ENCODE results near the gene CREG1.
A peak's percentile ranks its signal among the peaks of the same experiment; 100 is the strongest.

CREG1 gene

DNA sequence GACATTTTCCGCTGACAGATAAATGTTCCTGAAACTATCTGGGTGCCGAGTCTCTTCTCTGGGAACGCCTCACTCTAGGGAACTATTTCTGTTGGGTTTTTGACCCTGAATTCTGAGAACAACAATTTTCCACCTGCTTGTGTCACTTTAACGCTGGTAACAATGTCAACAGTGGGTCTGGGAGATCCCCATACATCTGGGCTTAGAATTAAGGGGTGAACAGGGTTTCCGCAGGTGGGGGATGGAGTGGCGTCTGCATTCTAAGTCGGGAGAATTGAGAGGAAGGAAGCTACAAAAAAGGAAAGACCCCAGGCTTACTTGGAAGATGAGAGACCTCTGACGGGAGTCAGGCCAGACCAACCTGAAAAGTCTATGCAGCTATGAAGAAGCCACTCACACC lies 44.0 kb downstream of the CREG1 start:
- DNase-seq (ENCODE audit: low read depth in 2 of 2, low spot score in 1 of 2): no peak

DNA sequence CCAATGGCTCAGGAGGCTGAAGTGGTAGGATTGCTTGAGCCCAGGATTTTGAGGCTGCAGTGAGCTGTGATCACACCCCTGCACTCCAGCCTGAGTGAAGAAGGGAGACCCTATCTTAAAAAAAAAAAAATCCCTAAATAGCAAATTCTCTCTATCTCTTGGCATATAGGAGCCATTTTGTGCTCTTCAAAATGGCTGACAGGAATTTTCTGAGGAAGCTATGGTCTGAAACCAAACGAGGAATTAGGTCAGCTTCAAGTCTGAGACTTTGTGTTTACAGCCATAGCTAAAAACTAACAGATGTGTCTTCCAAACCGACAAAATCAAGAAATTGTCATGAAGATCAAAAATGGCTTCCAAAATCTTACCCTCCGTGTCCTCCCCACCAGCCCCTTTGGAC lies 45.8 kb downstream of the CREG1 start:
- DNase-seq (ENCODE audit: low read depth in 2 of 2, low spot score in 1 of 2): no peak

DNA sequence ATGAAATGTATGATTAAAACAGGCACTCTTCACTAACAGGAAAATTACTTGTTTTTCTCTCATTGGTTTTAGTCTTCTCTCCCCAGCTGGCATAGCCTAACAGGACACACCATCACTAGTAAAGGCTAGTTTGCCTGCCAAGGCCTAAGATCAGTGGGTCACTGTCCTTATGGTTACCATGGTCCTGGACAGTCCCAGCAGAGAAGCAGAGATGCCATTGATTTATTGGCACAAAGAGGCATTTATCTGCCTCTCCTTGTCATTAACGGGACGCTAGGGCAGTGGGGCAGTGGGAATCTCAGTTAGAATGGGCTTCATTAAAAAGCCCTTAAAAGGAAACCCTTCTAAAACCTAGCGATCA lies 49.1 kb downstream of the CREG1 start:
- no peak for DNase-seq (ENCODE audit: low read depth in 2 of 2, low spot score in 1 of 2)

DNA sequence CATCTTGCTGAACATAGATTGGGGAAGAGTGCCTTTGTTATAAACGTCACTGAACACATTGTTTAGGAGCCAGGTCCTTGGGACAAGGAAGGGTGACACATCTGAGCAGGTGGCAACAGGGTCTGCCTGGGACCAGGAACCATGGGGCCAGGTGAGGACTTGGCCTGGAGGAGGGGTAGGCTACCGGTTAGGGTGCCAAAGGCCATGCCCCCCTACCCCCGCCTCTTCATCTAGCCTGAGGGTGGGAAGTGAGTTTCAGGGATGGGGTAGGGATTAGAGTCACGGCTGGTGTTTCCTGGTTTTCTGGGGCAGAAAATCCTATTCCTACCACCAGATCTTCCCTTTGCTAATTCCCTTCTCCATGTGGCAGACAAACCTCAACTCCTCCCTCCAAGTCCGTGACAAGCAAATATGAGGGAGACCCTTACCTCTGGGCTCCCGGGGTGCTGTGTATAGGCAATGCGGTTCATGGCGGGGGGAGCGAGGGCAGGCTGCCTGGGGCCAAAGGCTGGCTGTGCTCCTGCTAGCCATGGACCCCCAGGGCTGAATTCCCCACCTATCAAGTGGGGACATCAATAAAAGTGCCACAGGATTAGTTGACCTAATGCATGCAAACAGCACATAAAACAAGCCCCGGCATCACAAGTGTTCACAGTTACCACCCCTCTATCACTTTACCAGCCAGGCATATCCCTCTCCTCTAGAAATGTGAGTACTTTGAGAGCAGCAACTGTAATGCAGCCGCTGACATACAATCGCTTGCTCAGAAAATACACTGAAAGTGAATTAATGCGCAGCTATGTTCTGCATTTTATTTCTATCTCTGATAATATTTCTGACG lies 49.7 kb downstream of the CREG1 start:
- DNase-seq (ENCODE audit: low read depth in 2 of 2, low spot score in 1 of 2): no peak

DNA sequence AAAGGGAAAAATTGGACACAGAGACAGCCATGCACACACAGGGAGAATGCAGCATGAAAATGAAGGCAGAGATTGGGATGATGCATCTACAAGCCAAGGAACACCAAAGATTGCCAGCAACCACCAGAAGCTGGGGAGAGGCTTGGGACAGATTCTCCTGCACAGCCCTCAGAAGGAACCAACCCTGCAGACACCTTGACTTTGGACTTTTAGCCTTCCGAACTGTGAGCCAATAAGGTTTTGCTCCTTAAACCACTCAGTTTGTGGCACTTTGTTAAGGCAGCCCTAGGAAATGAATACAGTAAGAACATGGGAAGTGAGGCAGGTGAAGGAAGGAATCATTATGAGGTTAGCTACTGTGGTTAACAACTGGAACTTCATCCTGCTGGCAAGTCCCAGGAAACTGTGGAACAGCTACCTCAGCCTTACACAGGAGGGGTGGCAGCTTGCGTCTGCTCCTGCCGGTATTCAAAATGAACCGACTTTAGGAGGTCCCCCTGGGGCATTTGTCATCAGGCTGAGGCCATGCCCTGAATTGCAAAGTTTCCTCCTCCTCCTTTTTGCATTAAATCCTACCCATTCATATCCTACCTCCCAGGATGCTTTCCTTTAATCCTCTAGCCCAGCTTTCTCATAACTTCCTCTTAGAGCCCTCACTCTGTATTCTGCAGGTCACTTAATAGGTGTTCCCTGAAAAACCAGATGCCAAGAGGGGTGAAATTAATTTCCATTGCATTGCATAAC lies 50.7 kb downstream of the CREG1 start:
- DNase-seq (ENCODE audit: low read depth in 2 of 2, low spot score in 1 of 2): no peak

DNA sequence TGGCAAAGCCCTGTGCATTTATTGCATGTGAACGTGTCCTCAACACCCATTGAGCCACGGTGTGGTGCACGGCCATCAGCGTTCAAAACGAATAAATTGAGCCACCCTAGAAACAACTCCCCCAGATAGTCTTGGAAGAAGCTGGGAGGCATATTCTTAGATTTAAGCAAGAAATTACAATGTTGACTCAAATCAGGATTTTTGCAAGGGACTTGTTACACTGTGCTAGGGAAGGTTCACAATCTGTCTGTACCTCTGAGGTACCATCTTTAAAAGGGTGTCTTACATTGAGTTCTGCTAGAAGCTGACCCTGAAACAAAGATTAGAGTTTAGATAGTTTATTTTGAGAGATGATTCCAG lies 51.4 kb downstream of the CREG1 start:
- DNase-seq (ENCODE audit: low read depth in 2 of 2, low spot score in 1 of 2): no peak

DNA sequence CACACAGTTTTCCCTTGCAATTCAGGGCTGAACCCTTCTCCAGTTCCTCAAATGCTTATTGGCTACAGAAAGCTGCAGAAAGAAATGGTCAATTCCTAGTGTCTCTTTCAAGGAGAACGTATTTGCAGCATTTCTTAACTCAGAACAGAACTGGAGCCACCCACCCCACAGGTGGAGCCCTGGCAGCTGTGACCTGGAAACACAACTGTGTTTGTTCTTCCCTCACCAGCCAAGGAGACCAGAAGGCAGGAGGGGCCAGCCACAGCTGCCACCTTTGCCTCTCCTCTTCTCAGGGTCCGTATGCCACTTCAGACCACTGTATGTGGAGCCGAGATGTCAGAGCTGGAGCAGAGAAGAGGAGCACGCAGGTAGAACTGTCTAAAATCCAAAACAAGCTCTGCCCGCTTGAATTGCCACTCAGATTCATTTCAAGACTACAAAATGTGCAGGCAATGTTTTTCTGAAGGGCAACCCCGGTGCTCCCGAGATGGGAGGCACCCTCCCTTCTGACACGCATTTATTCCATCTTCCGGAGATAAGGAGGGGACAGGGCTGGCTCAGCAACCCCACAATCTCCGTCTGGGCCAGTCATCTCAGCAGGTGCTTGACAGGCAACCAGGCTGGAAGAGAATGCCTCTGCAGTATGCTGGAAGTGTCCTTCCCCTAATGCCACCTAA lies 51.9 kb downstream of the CREG1 start:
- no peak for DNase-seq (ENCODE audit: low read depth in 2 of 2, low spot score in 1 of 2)

DNA sequence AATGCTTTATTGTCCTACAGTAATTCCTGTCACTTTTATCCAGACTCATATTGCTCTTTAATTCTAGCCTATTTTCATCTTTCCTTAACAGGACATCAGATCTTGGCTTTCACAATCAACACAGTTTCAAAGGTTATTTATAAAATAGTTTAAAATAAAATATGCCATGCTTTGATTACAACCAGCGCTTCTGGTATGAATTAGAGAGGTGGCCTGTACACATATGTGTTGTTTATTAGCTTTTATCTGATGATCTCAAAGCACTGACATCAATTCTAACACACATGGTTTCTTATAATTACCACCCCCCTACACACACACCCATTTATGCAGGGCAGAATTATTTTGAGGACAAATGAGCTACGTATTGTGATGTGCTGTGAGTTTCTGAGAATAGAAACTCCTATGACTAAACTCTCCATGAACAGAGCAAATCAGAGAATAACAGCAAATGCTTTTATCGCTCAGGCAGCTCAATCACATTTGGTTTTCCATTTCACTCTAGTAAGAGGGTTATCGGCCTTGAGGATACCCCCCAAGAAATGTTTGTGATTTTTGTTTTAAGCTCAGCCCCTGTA lies 53.2 kb downstream of the CREG1 start:
- DNase-seq (ENCODE audit: low read depth in 2 of 2, low spot score in 1 of 2): no peak

DNA sequence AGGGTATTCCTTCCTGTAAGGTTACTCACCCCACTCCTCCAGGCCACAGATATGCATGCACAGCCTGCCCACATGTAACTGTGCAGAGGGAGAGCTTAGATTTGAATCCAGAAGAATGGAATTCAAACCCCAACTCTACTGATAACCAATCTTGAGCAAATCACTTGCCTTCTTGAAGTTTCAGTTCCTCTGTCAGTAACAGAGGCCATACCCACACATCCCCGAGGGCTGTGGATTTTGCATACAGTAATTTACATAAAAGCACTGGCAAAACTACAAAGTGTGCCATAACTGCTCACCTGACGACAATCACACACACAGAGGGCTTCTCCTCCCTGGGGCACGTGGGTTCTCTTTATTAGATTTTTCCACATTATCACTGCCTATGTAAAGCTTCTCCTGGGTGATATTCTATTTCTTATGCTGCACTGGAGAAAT lies 53.9 kb downstream of the CREG1 start:
- DNase-seq (ENCODE audit: low read depth in 2 of 2, low spot score in 1 of 2): no peak

DNA sequence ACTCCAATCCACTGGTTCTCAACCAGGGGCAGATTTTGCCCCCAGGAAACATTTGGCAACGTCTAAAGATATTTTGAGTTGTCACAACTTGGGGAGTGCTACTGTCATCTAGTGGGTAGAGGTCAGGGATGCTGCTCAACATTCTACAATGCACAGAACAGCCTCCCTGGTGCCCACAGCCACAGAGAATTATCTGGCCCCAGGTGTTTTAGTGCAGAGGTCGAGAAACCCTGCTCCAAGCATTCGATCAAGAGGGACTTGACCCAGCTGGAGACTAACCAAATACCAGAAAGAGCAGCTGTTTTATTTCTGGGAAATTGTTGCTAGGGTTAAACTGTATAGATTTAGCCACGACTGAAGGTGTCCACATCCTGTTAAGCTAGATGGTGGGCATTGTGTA lies 54.5 kb downstream of the CREG1 start:
- DNase-seq (ENCODE audit: low read depth in 2 of 2, low spot score in 1 of 2): no peak

DNA sequence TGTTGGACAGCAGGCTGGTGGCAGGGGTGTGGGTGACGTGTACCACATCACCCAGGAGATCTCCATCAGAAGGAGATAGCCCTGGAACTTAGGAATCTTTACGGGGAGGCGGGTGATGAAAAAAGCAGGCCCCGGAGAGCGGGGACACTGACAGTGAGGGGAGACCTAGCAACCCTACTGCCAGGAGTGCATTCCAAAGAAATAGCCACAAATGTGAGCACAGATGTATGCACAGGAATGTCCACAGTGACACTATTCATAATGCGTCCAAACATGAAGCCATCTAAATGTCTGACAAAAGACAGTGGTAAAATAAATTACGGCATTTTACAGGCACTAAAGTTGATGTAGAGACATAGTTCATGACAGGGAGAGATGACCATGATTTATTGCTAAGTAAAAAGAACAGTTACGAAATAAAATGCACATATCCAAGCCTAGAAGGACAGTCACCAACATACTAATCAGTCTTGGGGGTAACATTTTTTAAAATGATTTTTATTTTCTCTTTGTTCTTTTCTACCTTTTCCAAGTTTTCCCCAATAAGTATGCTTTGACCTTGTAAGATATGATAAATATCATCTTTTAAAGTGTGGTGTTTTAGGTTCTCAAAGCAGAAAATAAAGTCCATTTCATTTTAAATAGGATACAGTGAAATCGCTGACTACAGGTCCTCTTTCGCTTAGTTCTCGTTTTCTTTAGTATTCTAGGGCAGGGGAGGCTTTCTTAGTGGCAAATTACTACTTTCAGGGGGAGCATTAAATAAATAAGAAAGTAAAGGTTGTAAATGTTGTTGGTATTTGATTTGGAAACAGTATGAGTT lies 56.6 kb downstream of the CREG1 start:
- DNase-seq (ENCODE audit: low read depth in 2 of 2, low spot score in 1 of 2): no peak

DNA sequence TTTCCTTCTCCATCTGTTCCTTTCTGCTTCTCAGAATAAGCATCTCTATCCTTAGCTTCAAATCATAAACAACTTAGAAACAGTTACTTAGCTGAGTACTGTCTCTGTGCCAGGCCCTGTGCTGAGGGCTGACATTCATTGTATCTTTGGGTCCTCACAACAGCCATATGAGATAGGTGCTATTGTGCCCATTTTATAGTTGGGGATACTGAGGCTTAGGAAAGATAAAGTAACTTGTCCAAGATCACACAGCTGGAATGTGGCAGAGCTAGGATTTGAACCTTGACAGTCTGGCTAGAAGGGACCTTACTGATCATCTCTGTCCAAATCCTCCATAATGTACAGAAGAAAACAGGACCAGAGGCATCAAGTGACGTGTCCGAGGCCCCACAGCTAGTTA lies 60.2 kb downstream of the CREG1 start:
- DNase-seq (ENCODE audit: low read depth in 2 of 2, low spot score in 1 of 2): no peak

DNA sequence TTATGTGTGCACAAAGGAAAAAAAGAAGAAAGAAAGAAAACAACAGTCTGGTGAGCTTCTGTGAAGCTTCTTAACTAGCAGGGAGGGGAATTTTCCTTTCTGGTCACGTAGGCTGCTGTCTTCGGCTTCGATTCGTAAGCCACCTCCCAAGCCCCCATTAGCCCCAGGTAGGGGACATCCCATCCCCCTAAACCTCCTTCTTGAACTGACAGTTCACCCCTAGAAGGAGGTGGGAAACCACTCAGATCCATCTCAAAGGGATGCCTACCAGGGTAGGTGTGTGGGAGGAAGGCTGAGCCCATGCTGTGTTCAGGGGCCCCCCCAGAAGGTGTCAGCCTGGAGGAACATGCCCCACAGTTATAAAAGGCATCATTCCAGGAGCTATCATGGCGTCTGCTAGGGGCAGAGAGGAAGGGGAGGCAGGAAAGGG lies 61.1 kb downstream of the CREG1 start:
- DNase-seq (ENCODE audit: low read depth in 2 of 2, low spot score in 1 of 2): peak in 1 of 2 donors; percentile 43

DNA sequence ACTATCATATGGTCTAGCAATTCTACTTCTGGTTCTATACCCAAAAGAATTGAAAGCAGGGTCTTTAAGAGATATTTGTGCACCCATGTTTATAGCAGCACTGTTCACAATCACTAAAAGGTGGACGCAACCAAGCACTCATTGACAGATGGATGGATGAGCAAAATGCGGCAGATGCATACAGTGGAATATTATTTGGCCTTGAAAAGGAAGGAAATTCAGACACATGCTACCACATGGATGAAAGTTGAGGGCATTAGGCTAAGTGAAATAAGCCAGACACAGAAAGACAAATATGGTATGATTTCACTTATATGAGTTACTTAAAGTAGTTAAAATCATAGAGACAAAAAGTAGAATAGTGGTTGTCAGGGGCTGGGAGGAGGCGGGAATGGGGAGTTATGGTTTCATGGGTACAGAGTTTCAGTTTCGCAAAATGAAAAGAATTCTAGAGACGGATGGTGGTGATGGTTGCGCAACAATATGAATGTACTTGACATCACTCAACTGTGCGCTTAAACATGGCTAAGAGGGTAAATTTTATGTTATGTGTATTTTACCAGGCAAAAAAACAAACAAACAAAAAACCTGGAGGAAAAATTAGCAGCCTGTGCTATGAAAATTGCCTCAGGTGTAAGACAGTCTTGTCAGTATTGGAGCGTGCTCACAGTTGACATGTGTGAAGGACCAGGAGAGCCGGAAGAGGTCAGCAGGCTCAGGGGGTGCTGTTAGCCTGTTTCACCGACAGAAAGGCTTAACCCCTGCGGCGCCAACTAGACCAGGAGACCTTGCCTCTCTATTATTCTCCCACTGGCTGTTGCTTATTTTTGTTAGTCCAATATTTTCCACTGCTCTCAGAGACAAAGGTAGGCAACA lies 61.7 kb downstream of the CREG1 start:
- DNase-seq (ENCODE audit: low read depth in 2 of 2, low spot score in 1 of 2): no peak
